Measurements from ENCODE around the gene TMEM147.

Gene TMEM147

DNA sequence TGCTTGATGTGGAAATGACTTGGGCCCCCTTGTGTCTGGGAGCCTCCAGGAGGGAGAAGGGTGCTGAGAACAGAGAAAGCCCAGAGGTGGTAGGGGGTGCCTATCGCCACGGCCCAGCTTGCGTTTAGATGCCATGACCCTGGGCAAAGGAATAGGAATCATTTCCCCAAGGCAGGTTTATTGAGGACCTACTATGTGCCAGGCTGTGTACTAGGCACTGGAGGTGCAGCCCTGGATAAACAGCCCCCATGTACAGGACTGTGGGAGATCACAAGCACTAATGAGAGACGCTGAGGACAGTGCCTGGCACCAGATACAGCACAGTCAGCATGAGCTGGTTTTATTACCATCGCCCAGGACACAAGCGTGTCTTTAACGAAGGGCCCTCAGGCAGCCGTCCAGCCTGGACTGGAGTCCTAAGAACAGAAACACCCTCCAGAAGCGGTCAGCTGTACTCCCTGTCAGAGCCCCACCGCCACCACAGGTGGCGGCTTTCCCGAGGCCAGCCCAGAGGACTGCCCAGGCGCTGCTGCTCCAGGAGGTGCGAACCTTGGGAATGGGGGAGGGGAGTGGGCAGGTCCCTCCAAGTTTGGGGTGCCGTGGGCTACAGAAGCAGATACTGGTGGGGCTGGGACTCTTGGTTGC, 4.6 kb downstream of the TMEM147 start:
- no peak for DNase-seq (ENCODE audit: low spot score)
- TF ChIP-seq, protein P1, sequence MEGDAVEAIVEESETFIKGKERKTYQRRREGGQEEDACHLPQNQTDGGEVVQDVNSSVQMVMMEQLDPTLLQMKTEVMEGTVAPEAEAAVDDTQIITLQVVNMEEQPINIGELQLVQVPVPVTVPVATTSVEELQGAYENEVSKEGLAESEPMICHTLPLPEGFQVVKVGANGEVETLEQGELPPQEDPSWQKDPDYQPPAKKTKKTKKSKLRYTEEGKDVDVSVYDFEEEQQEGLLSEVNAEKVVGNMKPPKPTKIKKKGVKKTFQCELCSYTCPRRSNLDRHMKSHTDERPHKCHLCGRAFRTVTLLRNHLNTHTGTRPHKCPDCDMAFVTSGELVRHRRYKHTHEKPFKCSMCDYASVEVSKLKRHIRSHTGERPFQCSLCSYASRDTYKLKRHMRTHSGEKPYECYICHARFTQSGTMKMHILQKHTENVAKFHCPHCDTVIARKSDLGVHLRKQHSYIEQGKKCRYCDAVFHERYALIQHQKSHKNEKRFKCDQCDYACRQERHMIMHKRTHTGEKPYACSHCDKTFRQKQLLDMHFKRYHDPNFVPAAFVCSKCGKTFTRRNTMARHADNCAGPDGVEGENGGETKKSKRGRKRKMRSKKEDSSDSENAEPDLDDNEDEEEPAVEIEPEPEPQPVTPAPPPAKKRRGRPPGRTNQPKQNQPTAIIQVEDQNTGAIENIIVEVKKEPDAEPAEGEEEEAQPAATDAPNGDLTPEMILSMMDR (IDR thresholded peaks at IDR 0.05; ENCODE audit: extremely low read depth, missing control alignments), result no peak

GRCh38 chr19:35551091-35551810, 5.8 kb downstream of the TMEM147 start:
- TF ChIP-seq, protein P1 (IDR thresholded peaks at IDR 0.05; ENCODE audit: extremely low read depth, missing control alignments), result no peak
- DNase-seq (ENCODE audit: low spot score), result no peak

GRCh38 chr19:35552534-35553384, 7.3 kb downstream of the TMEM147 start:
- no peak for DNase-seq (ENCODE audit: low spot score)
- TF ChIP-seq, protein P1 (IDR thresholded peaks at IDR 0.05; ENCODE audit: extremely low read depth, missing control alignments), result no peak

- no peak for DNase-seq (ENCODE audit: low spot score)
- TF ChIP-seq, protein P1 (IDR thresholded peaks at IDR 0.05; ENCODE audit: extremely low read depth, missing control alignments), result no peak
Observed at GRCh38 chr19:35553385-35554000, 8.1 kb downstream of the TMEM147 start.

- TF ChIP-seq, protein P1 (IDR thresholded peaks at IDR 0.05; ENCODE audit: extremely low read depth, missing control alignments), result no peak
- DNase-seq (ENCODE audit: low spot score), result no peak
Observed at GRCh38 chr19:35554076-35554475, 8.7 kb downstream of the TMEM147 start.

- DNase-seq (ENCODE audit: low spot score), result peak; percentile 64
- TF ChIP-seq, protein P1 (IDR thresholded peaks at IDR 0.05; ENCODE audit: extremely low read depth, missing control alignments), result no peak
Observed at GRCh38 chr19:35555301-35556005, 10.0 kb downstream of the TMEM147 start.

Data from GM20000 (cell line).